WTC11 (cell line): ENCODE data around the gene ARHGDIG.

ENCODE experiments used
- CBFB ChIP-seq: sonication (generic); formaldehyde crosslinking; IDR thresholded peaks from 2 replicates; pipeline ENCODE4 v1.8.1; 2022; ENCODE audit warnings: mild to moderate bottlenecking, low read depth, missing genetic modification reagents
- FOXK1 ChIP-seq: sonication (generic); formaldehyde crosslinking; IDR thresholded peaks from 2 replicates; pipeline ENCODE4 v1.8.0; 2022; ENCODE audit warnings: mild to moderate bottlenecking, moderate library complexity, missing genetic modification reagents
- GABPB1 ChIP-seq: sonication (generic); formaldehyde crosslinking; IDR thresholded peaks from 2 replicates; pipeline ENCODE4 v1.8.1; 2023; ENCODE audit warnings: mild to moderate bottlenecking, missing genetic modification reagents
- GTF2I ChIP-seq: fragments of 250-450 bp; sonication (Bioruptor Pico); conservative IDR thresholded peaks from 2 replicates; pipeline ENCODE4 v1.4.0; 2021; ENCODE audit warnings: mild to moderate bottlenecking
- NFYB ChIP-seq: sonication (generic); formaldehyde crosslinking; conservative IDR thresholded peaks from 2 replicates; pipeline ENCODE4 v1.8.0; 2022; ENCODE audit warnings: low read depth, missing genetic modification reagents
- RELA ChIP-seq: sonication (generic); formaldehyde crosslinking; IDR thresholded peaks from 2 replicates; pipeline ENCODE4 v1.8.1; 2022; ENCODE audit warnings: missing genetic modification reagents, mild to moderate bottlenecking, borderline replicate concordance
- TCF7 ChIP-seq: sonication (generic); formaldehyde crosslinking; IDR thresholded peaks from 2 replicates; pipeline ENCODE4 v1.8.0; 2022; ENCODE audit warnings: mild to moderate bottlenecking, low read depth, missing genetic modification reagents, moderate library complexity
- ZNF121 ChIP-seq: sonication (generic); formaldehyde crosslinking; IDR thresholded peaks from 2 replicates; pipeline ENCODE4 v1.8.0; 2023; ENCODE audit warnings: missing genetic modification reagents
- ZNF263 ChIP-seq: sonication (generic); formaldehyde crosslinking; IDR thresholded peaks from 2 replicates; pipeline ENCODE4 v1.8.1; 2022; ENCODE audit warnings: low read depth, mild to moderate bottlenecking, moderate library complexity, missing genetic modification reagents
- TF ChIP-seq, protein P1 (sequence below): fragments of 200-600 bp; IDR thresholded peaks from 2 replicates; pipeline ENCODE4 v1.8.0; 2022; ENCODE audit warnings: antibody characterized with exemption
- TF ChIP-seq, protein P2 (sequence below): sonication (generic); formaldehyde crosslinking; IDR thresholded peaks from 2 replicates; pipeline ENCODE4 v1.8.0; 2022; ENCODE audit warnings: mild to moderate bottlenecking, missing genetic modification reagents

DNA sequence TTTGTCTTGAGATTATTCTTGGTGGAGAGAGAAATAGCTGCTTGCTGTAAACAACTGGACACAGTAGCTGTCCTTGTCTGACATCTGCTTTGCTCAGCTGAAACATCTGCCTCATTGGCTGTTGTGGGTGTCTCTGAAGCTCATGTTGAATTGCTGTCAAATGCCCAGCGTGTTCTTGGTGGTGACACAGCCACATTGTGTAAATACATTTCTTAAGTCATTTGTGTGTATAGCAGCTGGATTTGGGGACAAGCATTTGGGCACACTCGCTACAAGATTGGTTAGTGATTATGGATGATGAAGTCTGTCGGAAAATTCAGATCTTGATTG is 40.5 kb upstream of the ARHGDIG start:
- no peak for TF ChIP-seq ZNF121 (CRISPR knock-in tag)
- TF ChIP-seq RELA (CRISPR knock-in tag): no peak
- no peak for TF ChIP-seq GTF2I (CRISPR knock-in tag)
- TF ChIP-seq ZNF263 (CRISPR knock-in tag): no peak
- TF ChIP-seq, protein P1, sequence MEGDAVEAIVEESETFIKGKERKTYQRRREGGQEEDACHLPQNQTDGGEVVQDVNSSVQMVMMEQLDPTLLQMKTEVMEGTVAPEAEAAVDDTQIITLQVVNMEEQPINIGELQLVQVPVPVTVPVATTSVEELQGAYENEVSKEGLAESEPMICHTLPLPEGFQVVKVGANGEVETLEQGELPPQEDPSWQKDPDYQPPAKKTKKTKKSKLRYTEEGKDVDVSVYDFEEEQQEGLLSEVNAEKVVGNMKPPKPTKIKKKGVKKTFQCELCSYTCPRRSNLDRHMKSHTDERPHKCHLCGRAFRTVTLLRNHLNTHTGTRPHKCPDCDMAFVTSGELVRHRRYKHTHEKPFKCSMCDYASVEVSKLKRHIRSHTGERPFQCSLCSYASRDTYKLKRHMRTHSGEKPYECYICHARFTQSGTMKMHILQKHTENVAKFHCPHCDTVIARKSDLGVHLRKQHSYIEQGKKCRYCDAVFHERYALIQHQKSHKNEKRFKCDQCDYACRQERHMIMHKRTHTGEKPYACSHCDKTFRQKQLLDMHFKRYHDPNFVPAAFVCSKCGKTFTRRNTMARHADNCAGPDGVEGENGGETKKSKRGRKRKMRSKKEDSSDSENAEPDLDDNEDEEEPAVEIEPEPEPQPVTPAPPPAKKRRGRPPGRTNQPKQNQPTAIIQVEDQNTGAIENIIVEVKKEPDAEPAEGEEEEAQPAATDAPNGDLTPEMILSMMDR: no peak
- no peak for TF ChIP-seq GABPB1 (CRISPR knock-in tag)
- TF ChIP-seq TCF7 (CRISPR knock-in tag): no peak
- TF ChIP-seq NFYB (CRISPR knock-in tag): no peak
- TF ChIP-seq FOXK1: no peak
- TF ChIP-seq, protein P2, sequence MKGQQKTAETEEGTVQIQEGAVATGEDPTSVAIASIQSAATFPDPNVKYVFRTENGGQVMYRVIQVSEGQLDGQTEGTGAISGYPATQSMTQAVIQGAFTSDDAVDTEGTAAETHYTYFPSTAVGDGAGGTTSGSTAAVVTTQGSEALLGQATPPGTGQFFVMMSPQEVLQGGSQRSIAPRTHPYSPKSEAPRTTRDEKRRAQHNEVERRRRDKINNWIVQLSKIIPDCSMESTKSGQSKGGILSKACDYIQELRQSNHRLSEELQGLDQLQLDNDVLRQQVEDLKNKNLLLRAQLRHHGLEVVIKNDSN (CRISPR knock-in tag): no peak
- TF ChIP-seq CBFB: no peak
